Mucosa of descending colon (tissue), 3 donors: Measurements from ENCODE around the gene TAF1. TPM values are rescaled to one million over a fixed set of nuclear protein-coding genes. Genes with fewer than 3 reads are reported as not detected.
"Not testable (repeated sequence)": the region's sequence is repeated elsewhere in the genome, so short reads cannot be mapped to it uniquely, and the experiment has no call there.

Experiments
- ATAC-seq: fragments of 200-7000 bp; cut with Tn5 transposase; one replicate; pipeline ENCODE4 v1.9.1; 2020; ENCODE audit warnings: mild to moderate bottlenecking, moderate library complexity
- DNase-seq, 3 donors: peaks; one replicate each; pipeline ENCODE4 v3.0.0-alpha.2; 2020
- H3K36me3 ChIP-seq: fragments of 200-600 bp; one replicate; pipeline ENCODE4 v1.8.0; 2021; ENCODE audit warnings: low read depth, mild to moderate bottlenecking
- H3K4me1 ChIP-seq: fragments of 200-600 bp; one replicate; pipeline ENCODE4 v1.8.0; 2021; ENCODE audit warnings: low read depth, mild to moderate bottlenecking
- H3K4me3 ChIP-seq: fragments of 200-600 bp; one replicate; pipeline ENCODE4 v1.8.0; 2021; ENCODE audit warnings: mild to moderate bottlenecking
- H3K9me3 ChIP-seq: fragments of 200-600 bp; one replicate; pipeline ENCODE4 v1.8.0; 2021; ENCODE audit warnings: mild to moderate bottlenecking
- CTCF ChIP-seq: fragments of 200-600 bp; IDR thresholded peaks from one replicate; pipeline ENCODE4 v1.8.0; 2022; ENCODE audit warnings: antibody characterized with exemption, mild to moderate bottlenecking
- intact Hi-C, 2 donors: fragments of 100-400 bp; cut with DNase I in 1 of 2; cut with micrococcal nuclease in 1 of 2; formaldehyde crosslinking; loops; one replicate each; pipeline versions ENCODE4 v1.11.0 to v1.11.1; 2022; cut with DNase I, micrococcal nuclease
- total RNA-seq, 3 donors: library from RNA; stranded (reverse); fragmentation: NEBNext Ultra II Directional in 2 of 3; extraction: Animal tissue kit (Norgen Biotek cat#: 25700) in 2 of 3; gene quantifications; one replicate each; pipeline versions ENCODE4 v1.2.1 to v1.2.4, GENCODE V29; 2021 to 2023
- donor health status: DM: no; HTN: no; CAD: no; lungs with moderate emphysema.
- donor health status: DM: no; HTN: no; CAD: no.
- donor health status: DM: no; HTN: yes; CAD: no.

TAF1 gene
- total RNA-seq, 3 donors from 2014 or later = 28.2 to 44.8 (median 35.4) TPM

GRCh38 chrX:71367396-71367795 lies 1.2 kb downstream of the TAF1 start:
- Histone ChIP-seq H3K4me1 (peaks cover 6% of the 10 kb centered on the region), H3K4me3 (no peak overlapping the region), H3K9me3 (no peaks in the 10 kb centered on the region), H3K36me3 (no peaks in the 10 kb centered on the region)
- no peak for ATAC-seq
- intact Hi-C loops = no loop called here
- TF ChIP-seq CTCF = no peak
- DNase-seq = peak in 1 of 3 donors; percentile 3

- H3K4me1 ChIP-seq = peaks cover 6% of the 10 kb centered on the region
- intact Hi-C loops = no loop called here
- H3K4me3 ChIP-seq = no peak overlapping the region
- ATAC-seq = no peak
- no peak for DNase-seq
- no peaks in the 10 kb centered on the region for H3K9me3 ChIP-seq
- H3K36me3 ChIP-seq = no peaks in the 10 kb centered on the region
- TF ChIP-seq CTCF = no peak
Observed at GRCh38 chrX:71372388-71372787, 6.2 kb downstream of the TAF1 start.

- ATAC-seq (no peak), DNase-seq (no peak)
- intact Hi-C loops = no loop called here
- TF ChIP-seq CTCF = no peak
- no peaks in the 10 kb centered on the region for H3K9me3 ChIP-seq
- H3K36me3 ChIP-seq = no peaks in the 10 kb centered on the region
- H3K4me1 ChIP-seq = no peaks in the 10 kb centered on the region
- H3K4me3 ChIP-seq = no peak overlapping the region
Observed at GRCh38 chrX:71378732-71379131, 12.6 kb downstream of the TAF1 start.

- intact Hi-C loops, ATAC-seq, H3K4me1 ChIP-seq, H3K36me3 ChIP-seq, H3K9me3 ChIP-seq, DNase-seq, H3K4me3 ChIP-seq: not testable (repeated sequence)
Observed at GRCh38 chrX:71391725-71392124, 25.6 kb downstream of the TAF1 start.

- intact Hi-C loops = no loop called here
- Histone ChIP-seq H3K36me3 (no peaks in the 10 kb centered on the region), H3K4me3 (no peak overlapping the region), H3K4me1 (no peaks in the 10 kb centered on the region), H3K9me3 (no peaks in the 10 kb centered on the region)
- ATAC-seq (no peak), DNase-seq (no peak)
- no peak for TF ChIP-seq CTCF
Observed at GRCh38 chrX:71393919-71394318, 27.8 kb downstream of the TAF1 start.

GRCh38 chrX:71396576-71396975 lies 30.4 kb downstream of the TAF1 start:
- Histone ChIP-seq H3K9me3 (no peaks in the 10 kb centered on the region), H3K36me3 (no peaks in the 10 kb centered on the region), H3K4me1 (no peaks in the 10 kb centered on the region), H3K4me3 (no peak overlapping the region)
- no peak for TF ChIP-seq CTCF
- intact Hi-C loops = no loop called here
- ATAC-seq = no peak
- DNase-seq = no peak
